Kasumi-1 (cell line): Measurements from ENCODE around the gene KLHDC8A.
"Not testable (repeated sequence)": the region's sequence is repeated elsewhere in the genome, so short reads cannot be mapped to it uniquely, and the experiment has no call there.

ENCODE experiments used
- DNase-seq, 2 experiments: peaks; one replicate each; lab custom pipeline; 2025; lab: John Stamatoyannopoulos, UW

The KLHDC8A gene

GRCh38 chr1:205318231-205318991, 38.3 kb downstream of the KLHDC8A start:
- no peak for DNase-seq

GRCh38 chr1:205317311-205317917, 39.3 kb downstream of the KLHDC8A start:
- DNase-seq: no peak

GRCh38 chr1:205316161-205316566, 40.6 kb downstream of the KLHDC8A start:
- no peak for DNase-seq

- DNase-seq: no peak
Measured at GRCh38 chr1:205315008-205315618, 41.6 kb downstream of the KLHDC8A start.

- DNase-seq: no peak
Measured at GRCh38 chr1:205313563-205314308, 43.0 kb downstream of the KLHDC8A start.

- no peak for DNase-seq
Measured at GRCh38 chr1:205312866-205313562, 43.7 kb downstream of the KLHDC8A start.

GRCh38 chr1:205310976-205311704, 45.6 kb downstream of the KLHDC8A start:
- DNase-seq: no peak

- DNase-seq: no peak
Measured at GRCh38 chr1:205309741-205310140, 47.0 kb downstream of the KLHDC8A start.

GRCh38 chr1:205306929-205307566, 49.7 kb downstream of the KLHDC8A start:
- no peak for DNase-seq

GRCh38 chr1:205304695-205305070, 52.0 kb downstream of the KLHDC8A start:
- DNase-seq: no peak

- no peak for DNase-seq
Measured at GRCh38 chr1:205304046-205304694, 52.6 kb downstream of the KLHDC8A start.

- DNase-seq: no peak
Measured at GRCh38 chr1:205303247-205303888, 53.4 kb downstream of the KLHDC8A start.

GRCh38 chr1:205301842-205302588, 54.7 kb downstream of the KLHDC8A start:
- no peak for DNase-seq

- no peak for DNase-seq
Measured at GRCh38 chr1:205301205-205301821, 55.4 kb downstream of the KLHDC8A start.

GRCh38 chr1:205300149-205300548, 56.6 kb downstream of the KLHDC8A start:
- no peak for DNase-seq

- DNase-seq: no peak
Measured at GRCh38 chr1:205298191-205298994, 58.3 kb downstream of the KLHDC8A start.

GRCh38 chr1:205297546-205298177, 59.1 kb downstream of the KLHDC8A start:
- DNase-seq: not testable (repeated sequence)
